Measurements from ENCODE around the gene RAB25. TPM values are rescaled to one million over a fixed set of nuclear protein-coding genes. Genes with fewer than 3 reads are reported as not detected.

Gene RAB25
- total RNA-seq, 1 donor from 2014 or later, result not detected

GRCh38 chr1:156077430-156077760 is 16.4 kb downstream of the RAB25 start:
- intact Hi-C loops (cut with micrococcal nuclease), result no loop called here

GRCh38 chr1:156078728-156079127 is 17.8 kb downstream of the RAB25 start:
- intact Hi-C loops (cut with micrococcal nuclease), result no loop called here

- intact Hi-C loops (cut with micrococcal nuclease), result no loop called here
Observed at GRCh38 chr1:156079762-156080161, 18.8 kb downstream of the RAB25 start.

GRCh38 chr1:156080241-156080862 is 19.4 kb downstream of the RAB25 start:
- intact Hi-C loops (cut with micrococcal nuclease), result no loop called here

GRCh38 chr1:156080863-156081179 is 19.9 kb downstream of the RAB25 start:
- intact Hi-C loops (cut with micrococcal nuclease), result no loop called here

- intact Hi-C loops (cut with micrococcal nuclease), result no loop called here
Observed at GRCh38 chr1:156081180-156081916, 20.4 kb downstream of the RAB25 start.

GRCh38 chr1:156081917-156082308 is 21.0 kb downstream of the RAB25 start:
- intact Hi-C loops (cut with micrococcal nuclease), result no loop called here

GRCh38 chr1:156082309-156083091 is 21.5 kb downstream of the RAB25 start, which contains the start of gene MEX3A:
Gene MEX3A, minus strand, starts transcription at chr1:156082465. Its CDS starts 467 bp downstream, at chr1:156081998.
- intact Hi-C loops (cut with micrococcal nuclease), result no loop called here

GRCh38 chr1:156083800-156084790 is 23.1 kb downstream of the RAB25 start:
- intact Hi-C loops (cut with micrococcal nuclease), result no loop called here

- intact Hi-C loops (cut with micrococcal nuclease), result no loop called here
Observed at GRCh38 chr1:156086256-156086662, 25.3 kb downstream of the RAB25 start.

- intact Hi-C loops (cut with micrococcal nuclease), result loop anchor here (1.0 kb wide), 2 partner anchors 41 to 136 kb away; no protein-coding TSS in a partner anchor
Observed at GRCh38 chr1:156089704-156090103, 28.7 kb downstream of the RAB25 start.

- intact Hi-C loops (cut with micrococcal nuclease), result loop anchor here (1.0 kb wide), 2 partner anchors 40 to 135 kb away; no protein-coding TSS in a partner anchor
Observed at GRCh38 chr1:156090138-156090839, 29.3 kb downstream of the RAB25 start.

GRCh38 chr1:156090840-156091188 is 29.9 kb downstream of the RAB25 start:
- intact Hi-C loops (cut with micrococcal nuclease), result loop anchor here (1.0 kb wide), 2 partner anchors 39 to 134 kb away; no protein-coding TSS in a partner anchor

GRCh38 chr1:156091610-156092009 is 30.6 kb downstream of the RAB25 start:
- intact Hi-C loops (cut with micrococcal nuclease), result no loop called here

GRCh38 chr1:156095906-156096508 is 35.0 kb downstream of the RAB25 start:
- intact Hi-C loops (cut with micrococcal nuclease), result loop anchor here (1.0 kb wide), 1 partner anchor 34 kb away; no protein-coding TSS in a partner anchor

GRCh38 chr1:156096640-156097391 is 35.9 kb downstream of the RAB25 start:
- intact Hi-C loops (cut with micrococcal nuclease), result loop anchor here (1.0 kb wide), 2 partner anchors 9 to 33 kb away; no protein-coding TSS in a partner anchor

GRCh38 chr1:156097499-156098178 is 36.7 kb downstream of the RAB25 start:
- intact Hi-C loops (cut with micrococcal nuclease), result loop anchor here (1.0 kb wide), 1 partner anchor 9 kb away; no protein-coding TSS in a partner anchor

GRCh38 chr1:156098784-156099183 is 37.8 kb downstream of the RAB25 start:
- intact Hi-C loops (cut with micrococcal nuclease), result no loop called here

Data from T-helper 2 cell treated with Interferon-gamma antibody and Interleukin-4, amounts not matched to agents 100 ng/mL and 5 ng/mL, for 36 hours (primary cell).